HG02973 (cell line): ENCODE results near the gene CCNY.
"Not testable (repeated sequence)": the region's sequence is repeated elsewhere in the genome, so short reads cannot be mapped to it uniquely, and the experiment has no call there.

Source experiments
- ATAC-seq: cut with Tn5 transposase; IDR thresholded peaks from one replicate; pipeline ENCODE4 v1.9.1; 2021; ENCODE audit warnings: moderate library complexity; ENCODE audit not compliant: unreplicated experiment

Gene CCNY

DNA sequence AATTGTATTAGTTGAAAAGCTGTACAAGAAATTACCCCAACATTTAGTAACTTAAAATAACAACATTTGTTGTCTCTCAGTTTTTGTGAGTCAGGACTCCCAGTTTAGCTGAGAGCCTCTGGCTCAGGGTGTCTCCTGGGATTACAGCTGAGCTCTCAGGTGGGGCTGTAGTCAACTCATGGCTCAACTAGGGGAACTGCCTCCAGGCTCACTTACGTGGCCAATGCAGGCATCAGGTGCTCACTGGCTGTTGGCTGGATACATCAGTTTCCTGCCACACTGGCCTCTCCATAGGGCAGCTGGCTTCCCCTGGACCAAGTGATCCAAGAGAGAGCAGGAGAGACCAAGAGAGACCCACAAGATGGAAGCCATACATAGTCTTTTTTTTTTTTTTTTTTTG lies 17.5 kb downstream of the CCNY start:
- ATAC-seq = no peak

DNA sequence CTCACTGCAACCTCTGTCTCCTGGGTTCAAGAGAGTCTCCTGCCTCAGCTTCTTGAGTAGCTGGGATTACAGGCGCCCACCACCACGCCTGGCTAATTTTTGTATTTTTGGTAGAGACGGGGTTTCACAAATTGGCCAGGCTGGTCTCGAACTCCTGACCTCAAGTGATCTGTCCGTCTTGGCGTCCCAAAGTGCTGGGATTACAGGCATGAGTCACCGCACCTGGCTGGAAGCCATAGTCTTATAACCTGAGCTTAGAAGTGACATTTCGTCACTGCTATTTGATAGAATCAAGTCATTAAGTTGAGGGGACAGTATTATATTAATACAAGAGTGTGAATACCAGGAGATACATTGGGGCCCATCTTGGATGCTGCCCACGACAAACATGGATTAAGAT lies 17.9 kb downstream of the CCNY start:
- not testable (repeated sequence) for ATAC-seq

DNA sequence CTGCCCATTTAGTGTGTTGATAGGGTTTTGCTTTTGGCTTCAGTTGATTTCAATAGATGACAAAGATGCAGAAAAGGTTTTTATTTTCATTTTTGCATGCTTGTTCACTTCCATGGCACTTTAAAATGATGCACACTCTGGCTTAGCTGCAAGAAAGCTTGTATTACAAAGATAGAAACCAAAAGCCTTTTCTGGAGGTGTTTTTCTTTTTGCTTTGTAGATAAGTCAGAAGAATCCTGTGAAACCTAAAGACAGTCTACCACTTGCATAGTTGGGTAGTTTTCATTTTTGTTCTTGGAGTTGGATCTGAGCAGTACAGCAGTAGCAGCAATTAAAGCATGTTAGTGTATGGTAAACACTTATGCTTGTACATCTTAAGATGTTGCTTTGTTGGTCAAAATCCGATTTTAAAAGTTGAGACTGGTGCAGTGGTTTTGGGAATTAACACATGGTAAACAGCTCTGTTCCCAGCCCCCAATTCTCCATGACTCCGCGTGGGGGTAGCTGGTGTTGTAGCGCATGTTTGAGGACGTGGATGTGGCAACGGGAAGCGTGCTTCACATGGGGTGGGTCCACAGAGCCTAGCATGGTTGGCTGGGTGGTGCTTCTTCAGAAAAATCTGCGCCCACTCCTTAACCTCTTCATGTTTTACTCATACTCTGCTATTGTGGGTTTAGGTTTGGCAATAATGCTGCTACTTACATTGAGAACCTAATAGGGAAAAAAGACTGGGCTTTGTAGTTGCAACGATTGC lies 19.8 kb downstream of the CCNY start:
- ATAC-seq = peak; percentile 64

DNA sequence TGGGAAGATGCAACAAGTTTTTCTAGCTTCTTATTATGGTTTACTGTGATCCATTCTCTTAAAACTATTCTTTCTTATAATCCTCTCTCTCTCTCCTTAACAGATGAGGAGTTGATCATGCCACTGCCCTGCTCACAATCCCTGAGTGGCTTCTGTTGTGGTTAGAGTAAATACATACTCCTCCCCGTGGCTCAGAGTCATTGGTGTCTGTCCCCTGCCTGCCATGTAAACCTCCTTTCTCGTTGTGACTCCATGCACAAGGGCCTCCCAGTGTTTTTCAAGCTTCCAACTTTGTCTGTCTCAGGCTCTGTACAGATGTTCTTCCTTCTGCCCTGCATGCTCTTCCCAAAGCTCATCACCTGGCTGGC lies 20.4 kb downstream of the CCNY start:
- no peak for ATAC-seq

DNA sequence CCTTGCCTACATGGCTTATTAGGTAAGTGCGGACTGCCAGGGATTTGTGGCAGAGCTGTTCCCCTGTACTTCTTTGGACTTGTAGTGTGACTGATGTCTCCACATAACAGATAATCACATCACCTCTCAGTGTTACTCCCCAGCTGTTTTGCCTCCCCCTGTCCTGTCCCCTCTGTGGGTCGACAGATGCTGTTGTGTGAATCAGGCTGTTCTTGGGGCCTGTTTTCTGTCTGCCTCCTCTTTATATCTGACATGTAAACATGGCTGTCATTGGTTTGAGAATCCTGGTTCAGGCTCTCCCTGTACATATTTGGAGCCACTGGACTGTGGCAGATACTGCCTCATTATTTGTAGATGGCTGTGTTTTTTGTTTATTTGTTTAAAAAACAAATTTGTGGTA lies 22.7 kb downstream of the CCNY start:
- no peak for ATAC-seq

DNA sequence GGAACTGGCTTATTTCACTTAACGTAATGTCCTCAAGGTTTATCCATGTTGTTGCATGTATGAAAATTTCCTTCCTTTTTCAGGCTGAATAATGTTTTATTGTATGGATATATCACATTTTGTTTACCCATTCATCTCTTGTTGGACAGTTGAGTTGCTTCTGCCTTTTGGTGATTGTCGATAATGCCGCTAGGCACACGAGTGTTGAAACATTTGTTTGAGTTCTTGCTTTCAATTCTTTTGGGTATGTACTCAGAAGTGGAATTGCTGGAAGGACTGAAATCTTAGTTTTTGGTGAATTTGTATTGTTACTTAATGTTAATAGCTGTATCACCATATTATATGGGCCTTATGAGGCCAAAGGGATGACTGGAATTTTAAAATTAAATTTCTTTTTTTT lies 23.6 kb downstream of the CCNY start:
- ATAC-seq = no peak

DNA sequence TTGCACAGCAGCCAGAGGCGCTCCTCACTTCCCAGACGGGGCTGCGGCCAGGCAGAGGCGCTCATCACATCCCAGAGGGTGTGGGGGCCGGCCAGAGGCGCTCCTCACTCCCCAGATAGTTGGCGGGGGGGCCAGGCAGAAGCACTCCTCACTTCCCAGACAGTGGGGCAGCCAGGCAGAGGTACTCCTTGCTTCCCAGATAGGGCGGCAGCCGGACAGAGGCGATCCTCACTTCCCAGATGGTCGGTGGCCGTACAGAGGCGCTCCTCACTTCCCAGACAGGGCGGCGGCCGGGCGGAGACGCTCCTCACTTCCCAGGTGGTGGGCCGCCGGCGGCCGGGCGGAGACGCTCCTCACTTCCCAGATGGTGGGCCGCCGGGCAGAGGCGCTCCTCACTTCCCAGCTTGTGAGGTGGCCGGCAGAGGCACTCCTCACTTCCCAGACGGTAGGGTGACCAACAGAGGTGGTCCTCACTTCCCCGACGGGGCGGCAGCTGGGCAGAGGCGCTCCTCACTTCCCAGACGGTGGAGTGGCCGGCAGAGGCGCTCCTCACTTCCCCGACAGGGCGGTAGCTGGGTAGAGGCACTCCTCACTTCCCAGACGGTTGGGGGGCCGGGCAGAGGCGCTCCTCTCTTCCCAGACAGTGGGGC lies 26.5 kb downstream of the CCNY start:
- ATAC-seq = no peak

DNA sequence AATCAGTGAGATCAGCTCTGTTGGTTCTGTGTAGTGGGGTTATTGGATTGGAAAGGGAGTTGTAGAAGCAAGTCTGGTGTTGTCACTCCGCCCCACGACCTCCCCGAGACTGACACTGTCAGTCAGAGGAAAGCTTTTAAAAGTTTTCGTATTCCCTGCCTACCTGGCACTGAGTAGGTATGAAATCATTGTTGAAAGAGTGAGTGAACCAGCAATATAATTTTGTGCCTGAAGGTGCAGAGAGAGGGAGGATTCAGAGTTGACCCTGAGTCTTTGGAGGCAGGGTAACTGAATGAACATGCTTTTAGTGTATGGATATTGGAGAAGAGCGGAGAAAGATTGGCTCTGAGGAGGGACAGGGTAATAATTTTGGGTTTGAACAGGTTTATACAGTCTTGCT lies 27.3 kb downstream of the CCNY start:
- no peak for ATAC-seq

DNA sequence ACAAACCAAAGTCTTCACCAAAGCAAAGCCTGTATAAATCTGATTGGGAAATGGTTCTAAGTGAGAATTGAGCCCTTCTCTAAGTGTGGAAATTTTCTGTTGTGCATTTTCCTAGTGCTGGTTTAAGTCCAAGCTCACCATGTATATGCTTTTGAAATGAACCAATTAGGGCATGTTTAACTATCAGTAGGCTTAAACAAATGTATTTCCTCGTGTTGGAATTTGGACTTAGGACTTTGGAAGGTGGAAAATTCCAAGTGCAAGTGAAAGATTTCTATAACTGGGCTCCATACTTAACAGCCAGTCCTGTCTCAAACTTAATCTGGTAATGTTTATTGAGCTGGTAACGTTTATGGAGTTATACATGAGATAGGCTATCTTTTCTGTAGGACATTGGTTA lies 28.5 kb downstream of the CCNY start:
- ATAC-seq = no peak

DNA sequence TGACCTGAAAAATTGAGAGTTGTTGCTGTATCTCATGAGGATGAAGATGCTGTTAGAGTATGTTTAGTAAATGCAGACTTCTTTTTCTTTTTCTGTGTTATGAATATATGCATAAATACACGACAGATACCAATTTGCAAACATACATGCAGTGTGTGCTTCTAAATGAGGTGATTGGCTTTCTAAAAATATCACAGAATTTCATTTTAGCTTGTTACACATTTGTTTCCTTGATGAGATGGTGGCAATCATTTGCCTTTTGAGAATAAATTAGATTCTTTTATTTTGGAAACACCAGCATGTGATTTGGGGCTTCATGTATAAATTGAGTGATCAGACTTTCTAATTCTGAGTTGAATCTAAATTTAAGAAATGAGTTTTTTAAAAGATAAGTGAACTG lies 29.7 kb downstream of the CCNY start:
- no peak for ATAC-seq

DNA sequence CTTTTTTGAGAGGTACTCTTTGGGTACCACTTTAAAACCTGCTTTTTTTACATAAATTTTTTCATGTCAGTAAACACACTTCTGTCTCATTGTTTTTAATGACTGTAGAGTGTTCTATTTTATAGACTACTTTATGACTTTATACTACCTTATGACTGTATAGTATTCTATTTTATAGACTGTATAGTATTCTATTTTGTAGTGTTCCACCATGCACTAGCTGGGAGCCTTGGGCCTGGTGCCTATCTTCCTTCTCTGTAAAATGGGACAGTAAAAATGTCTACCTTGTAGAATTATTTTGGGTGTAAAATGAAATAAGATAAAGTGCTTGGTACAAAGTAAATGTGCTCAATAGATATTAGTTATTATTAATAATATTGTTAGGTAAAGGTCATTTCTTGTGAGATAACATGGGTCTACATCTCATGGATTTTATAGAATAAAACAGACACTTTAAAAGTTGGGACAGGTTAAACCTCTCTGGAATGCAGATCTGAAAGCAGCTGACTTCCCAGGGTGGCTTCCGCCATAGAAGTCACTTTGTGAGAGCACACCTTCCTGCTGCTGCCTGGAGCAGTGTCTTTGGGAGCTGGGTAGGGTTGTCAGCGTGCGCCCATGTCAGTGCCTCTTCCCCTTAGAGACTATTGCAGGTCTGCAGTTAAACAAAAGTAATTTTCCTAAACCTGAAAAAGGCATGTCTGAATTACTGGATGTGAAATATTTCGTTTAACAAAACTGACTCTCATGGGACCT lies 31.0 kb downstream of the CCNY start:
- ATAC-seq = no peak

DNA sequence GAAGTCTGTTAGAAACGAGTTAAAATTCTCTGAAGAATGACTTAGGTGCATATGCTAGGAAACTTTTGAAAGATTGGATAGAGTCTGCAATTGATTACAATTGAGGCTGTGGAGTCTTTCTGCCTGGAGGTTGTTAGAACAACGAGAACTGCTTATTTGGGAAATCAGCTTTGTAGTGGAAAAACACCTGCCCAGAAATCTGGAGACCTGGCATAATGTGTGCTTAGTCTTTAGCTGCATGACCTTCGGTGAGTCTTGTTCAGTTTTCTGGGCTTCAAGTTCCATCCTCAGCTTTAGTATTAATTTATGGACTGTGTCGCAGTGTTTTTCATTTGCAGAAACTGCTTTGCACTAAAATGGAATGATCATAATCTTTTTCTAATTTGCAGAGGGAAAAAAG lies 31.7 kb downstream of the CCNY start:
- ATAC-seq = no peak

DNA sequence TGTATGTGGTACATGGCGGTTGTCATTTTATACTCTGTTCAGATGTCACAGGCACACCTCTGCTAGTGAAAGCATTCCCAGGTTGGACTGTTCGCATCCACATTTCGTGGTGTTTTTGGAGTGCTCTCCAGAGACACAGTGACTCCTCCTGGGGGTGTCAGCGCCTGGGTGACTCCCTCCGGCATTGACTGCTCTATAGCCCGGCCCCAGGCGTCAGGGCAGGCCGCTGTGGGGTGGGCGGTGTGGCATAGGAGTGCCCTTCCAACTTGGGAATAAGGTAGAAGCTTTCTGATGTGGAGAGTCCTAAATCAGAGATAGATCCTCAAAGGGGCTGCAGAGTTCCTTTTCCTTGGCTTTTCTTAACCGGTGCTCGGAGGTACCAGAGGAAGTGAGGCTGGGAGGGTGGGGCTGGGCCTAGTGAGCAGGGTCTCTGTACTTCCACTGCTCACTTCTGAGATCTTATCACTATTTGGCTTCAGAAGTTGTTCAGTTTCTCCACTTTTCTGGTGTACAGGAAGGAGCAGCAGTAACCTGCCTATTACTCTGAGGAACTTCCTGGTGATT lies 32.3 kb downstream of the CCNY start:
- ATAC-seq = no peak

DNA sequence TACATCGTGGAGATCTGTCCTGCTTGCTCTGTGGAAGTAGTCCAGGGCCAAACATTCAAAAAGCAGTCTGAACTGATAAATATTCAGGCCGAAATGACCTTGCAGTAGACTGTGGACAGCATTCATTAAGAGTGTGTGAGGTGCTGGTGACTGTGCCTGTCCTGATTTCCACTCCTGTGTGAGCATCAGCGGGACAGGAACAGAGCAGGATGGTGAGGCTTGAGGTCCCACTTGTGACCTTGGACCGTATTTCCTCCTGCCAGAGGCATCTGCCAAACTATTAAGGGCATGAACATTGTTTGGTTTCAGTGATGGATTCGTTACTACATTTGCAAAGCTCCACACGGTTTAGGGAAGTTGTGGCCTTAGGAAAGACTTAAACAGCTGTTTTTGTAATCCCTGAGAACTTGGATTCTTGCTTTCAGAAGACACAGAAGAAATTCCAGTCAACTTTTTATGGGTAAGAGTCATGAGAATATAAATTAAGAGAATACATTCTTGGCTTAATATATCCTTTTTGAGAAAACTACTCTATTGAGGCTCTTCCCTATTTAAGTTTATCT lies 32.8 kb downstream of the CCNY start:
- no peak for ATAC-seq

DNA sequence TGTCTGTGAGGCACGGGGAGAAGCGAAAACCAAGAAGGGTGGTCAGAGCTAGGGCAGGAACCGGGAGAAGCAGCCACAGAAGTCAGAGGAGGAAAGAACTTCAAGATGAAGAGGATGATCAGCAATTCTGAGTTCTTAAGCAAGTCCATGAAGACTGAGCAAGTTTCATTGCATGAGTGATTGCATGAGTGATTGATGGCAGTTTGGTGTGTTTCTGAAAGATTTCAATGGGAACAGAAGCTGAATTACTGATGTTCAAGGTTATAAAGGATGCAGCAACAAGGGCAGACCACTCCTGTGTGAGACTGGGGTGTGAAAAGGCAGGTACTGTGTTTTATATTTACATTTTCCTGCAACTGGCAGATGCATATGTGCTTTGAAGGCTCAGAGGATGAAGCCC lies 35.4 kb downstream of the CCNY start:
- no peak for ATAC-seq

DNA sequence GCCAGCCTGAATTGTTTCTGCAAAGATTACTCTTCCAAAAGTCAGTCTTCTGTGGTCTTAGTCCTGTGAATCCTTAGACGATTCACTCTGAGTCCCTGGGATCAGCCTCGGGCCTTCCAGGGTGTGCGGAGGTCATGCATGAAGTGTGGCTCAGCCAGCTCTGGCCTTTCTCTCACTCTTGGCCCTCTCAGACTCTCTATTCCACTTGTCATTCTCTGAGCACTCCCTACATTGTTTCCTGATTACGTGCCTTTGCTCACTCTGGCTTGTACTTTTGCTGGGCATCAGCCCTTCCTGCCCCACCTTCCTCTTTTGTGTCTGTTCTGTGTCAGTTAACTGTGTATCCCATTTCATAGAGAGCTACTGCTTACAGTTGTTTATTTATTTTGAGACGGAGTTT lies 36.0 kb downstream of the CCNY start:
- no peak for ATAC-seq

DNA sequence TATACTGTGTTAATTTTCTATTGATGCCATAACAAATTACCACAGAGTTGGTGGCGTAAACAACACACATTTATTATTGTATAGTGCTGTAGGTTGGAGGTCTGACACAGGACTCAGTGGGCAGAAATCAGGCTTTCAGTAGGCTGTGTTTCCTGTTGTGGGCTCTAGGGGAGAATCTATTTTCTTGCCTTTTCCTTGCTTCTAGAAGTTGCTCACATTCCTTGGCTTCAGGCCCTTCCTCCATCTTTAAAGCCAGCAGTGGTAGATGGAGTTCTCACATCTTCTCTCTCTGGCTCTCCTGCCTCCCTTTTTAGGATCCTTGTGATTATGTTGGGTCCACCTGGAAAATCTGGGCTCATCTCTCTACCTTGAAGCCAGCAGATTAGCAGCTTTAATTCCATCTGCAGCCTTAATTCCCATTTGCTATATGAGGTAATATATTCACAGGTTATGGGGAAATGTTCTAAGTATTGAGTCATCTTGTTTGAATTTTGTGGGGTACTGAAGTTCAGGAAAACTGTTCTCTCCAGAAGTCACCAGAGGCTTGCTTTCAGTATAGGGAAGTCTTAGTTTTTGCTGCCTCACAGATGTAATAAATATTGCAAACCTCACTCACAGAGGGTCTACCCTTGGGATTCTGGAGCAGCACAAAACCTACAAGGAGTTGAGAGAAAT lies 38.9 kb downstream of the CCNY start:
- no peak for ATAC-seq

DNA sequence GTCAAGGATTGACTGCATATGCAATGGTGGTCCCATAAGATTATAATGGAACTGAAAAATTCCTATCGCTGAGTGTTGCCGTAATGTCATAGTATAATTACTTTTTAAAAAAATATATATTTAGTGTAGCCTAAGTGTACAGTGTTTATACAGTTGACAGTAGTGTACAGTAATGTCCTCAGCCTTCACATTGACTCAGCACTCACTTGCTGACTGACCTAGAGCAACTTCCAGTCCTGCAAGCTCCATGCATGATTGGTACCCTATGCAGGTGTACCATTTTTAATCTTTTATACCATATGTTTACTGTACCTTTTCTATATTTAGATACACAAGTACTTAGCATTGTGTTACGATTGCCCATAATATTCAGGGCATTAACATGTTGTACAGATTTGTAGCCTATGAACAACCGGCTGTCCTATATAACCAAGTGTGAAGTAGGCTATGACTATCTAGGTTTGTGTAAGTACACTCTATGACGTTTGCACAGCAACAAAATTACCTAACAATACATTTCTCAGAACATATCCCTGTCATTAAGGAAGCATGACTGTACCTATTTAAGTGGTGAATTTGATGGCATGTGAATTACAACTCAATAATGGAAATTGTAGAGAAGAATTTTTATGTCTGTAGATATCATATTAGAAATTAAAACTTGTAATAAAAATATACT lies 40.9 kb downstream of the CCNY start:
- ATAC-seq = no peak

DNA sequence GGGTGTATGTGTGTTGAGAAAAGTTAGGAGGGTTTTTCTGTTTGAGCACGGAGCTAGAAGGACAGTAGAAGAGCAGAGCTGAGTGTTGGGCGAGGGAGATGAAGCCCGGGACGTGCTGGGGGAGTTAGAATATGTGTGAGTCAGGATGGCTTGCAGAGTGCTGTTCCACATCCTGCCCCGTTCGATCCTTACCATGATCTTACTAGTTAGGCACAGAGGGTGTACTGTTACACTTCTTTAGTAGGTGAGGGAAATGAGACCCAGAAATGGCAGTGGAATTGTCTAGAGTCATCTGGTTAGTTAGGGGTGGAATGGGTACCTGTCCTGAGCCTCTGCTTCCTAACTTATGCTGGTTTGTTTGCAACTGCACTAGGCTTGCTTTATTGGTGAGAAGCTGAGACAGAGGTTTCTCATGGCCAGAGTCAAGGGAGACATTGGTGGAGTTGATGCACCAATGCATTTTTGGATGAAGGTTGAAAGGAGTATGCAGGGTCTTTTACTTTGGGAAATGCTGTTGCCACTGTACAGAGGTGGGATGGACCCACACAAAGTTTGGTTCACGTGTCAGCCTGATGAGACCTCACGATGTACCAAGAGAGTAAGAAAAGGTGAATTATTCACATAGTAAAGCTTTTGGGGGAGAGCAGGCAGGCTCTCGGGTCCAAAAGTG lies 42.4 kb downstream of the CCNY start:
- ATAC-seq = no peak
